H9 (cell line): ENCODE results near the gene FOXI2. TPM values are rescaled to one million over a fixed set of nuclear protein-coding genes. Genes with fewer than 3 reads are reported as not detected.

ENCODE experiments used
- DNase-seq: peaks from one replicate; pipeline ENCODE4 v3.0.0-alpha.2; 2017
- H2AFZ ChIP-seq: one replicate; pipeline ENCODE4 v1.6.1; 2013; ENCODE audit warnings: mild to moderate bottlenecking, low read length, control low read depth, moderate library complexity
- H2AK5ac ChIP-seq: 2 replicates; pipeline ENCODE4 v1.6.1; 2013; ENCODE audit warnings: low read length, control low read depth, mixed read lengths; ENCODE audit not compliant: insufficient read length
- H2BK120ac ChIP-seq: one replicate; pipeline ENCODE4 v1.6.1; 2013; ENCODE audit warnings: low read depth, mild to moderate bottlenecking, low read length, control low read depth, inconsistent platforms; ENCODE audit not compliant: poor library complexity, severe bottlenecking
- H2BK12ac ChIP-seq: 2 replicates; pipeline ENCODE4 v1.6.1; 2013; ENCODE audit warnings: low read length, control low read depth, mixed read lengths, low read depth; ENCODE audit not compliant: insufficient read length
- H2BK15ac ChIP-seq: 2 replicates; pipeline ENCODE4 v1.6.1; 2013; ENCODE audit warnings: low read depth, low read length, control low read depth
- H2BK20ac ChIP-seq: one replicate; pipeline ENCODE4 v1.6.1; 2013; ENCODE audit warnings: low read depth, mild to moderate bottlenecking, low read length, control low read depth, inconsistent platforms; ENCODE audit not compliant: poor library complexity, severe bottlenecking
- H2BK5ac ChIP-seq: 2 replicates; pipeline ENCODE4 v1.6.1; 2013; ENCODE audit warnings: low read length, control low read depth, mixed read lengths; ENCODE audit not compliant: insufficient read length
- H3K14ac ChIP-seq: 2 replicates; pipeline ENCODE4 v1.6.1; 2013; ENCODE audit warnings: low read length, control low read depth; ENCODE audit not compliant: insufficient read depth
- H3K18ac ChIP-seq: 2 replicates; pipeline ENCODE4 v1.6.1; 2013; ENCODE audit warnings: low read depth, mild to moderate bottlenecking, mixed read lengths, low read length, control low read depth; ENCODE audit not compliant: insufficient read length
- H3K23ac ChIP-seq: 2 replicates; pipeline ENCODE4 v1.6.1; 2013; ENCODE audit warnings: low read length, control low read depth, mixed read lengths, low read depth; ENCODE audit not compliant: insufficient read length
- H3K23me2 ChIP-seq: 2 replicates; pipeline ENCODE4 v1.6.1; 2013; ENCODE audit warnings: low read depth, mild to moderate bottlenecking, mixed read lengths, low read length, control low read depth; ENCODE audit not compliant: insufficient read length, poor library complexity, severe bottlenecking
- H3K27ac ChIP-seq: 2 replicates; pipeline ENCODE4 v1.5.1; 2013; ENCODE audit warnings: low read length, control low read depth, mixed read lengths, low read depth; ENCODE audit not compliant: insufficient read length
- H3K27me3 ChIP-seq: 2 replicates; pipeline ENCODE4 v1.6.1; 2013; ENCODE audit warnings: low read length, control low read depth, inconsistent platforms; ENCODE audit not compliant: insufficient read depth
- H3K4ac ChIP-seq: 2 replicates; pipeline ENCODE4 v1.6.1; 2013; ENCODE audit warnings: low read depth, mild to moderate bottlenecking, control low read depth, inconsistent platforms, low read length, moderate library complexity
- H3K4me1 ChIP-seq: 2 replicates; pipeline ENCODE4 v1.6.1; 2013; ENCODE audit warnings: low read length, control low read depth, inconsistent platforms; ENCODE audit not compliant: insufficient read depth
- H3K4me2 ChIP-seq: 2 replicates; pipeline ENCODE4 v1.6.1; 2013; ENCODE audit warnings: low read length, control low read depth, mixed read lengths; ENCODE audit not compliant: insufficient read length, insufficient read depth
- H3K56ac ChIP-seq: 2 replicates; pipeline ENCODE4 v1.6.1; 2013; ENCODE audit warnings: low read depth, mild to moderate bottlenecking, mixed read lengths, low read length, control low read depth; ENCODE audit not compliant: insufficient read length
- H3K79me1 ChIP-seq: 2 replicates; pipeline ENCODE4 v1.6.1; 2013; ENCODE audit warnings: low read depth, mild to moderate bottlenecking, moderate library complexity, low read length, control low read depth, inconsistent platforms; ENCODE audit not compliant: insufficient read depth, poor library complexity, severe bottlenecking
- H3K79me2 ChIP-seq: 2 replicates; pipeline ENCODE4 v1.6.1; 2013; ENCODE audit warnings: low read length, control low read depth, inconsistent platforms; ENCODE audit not compliant: insufficient read depth
- H3K9ac ChIP-seq: 2 replicates; pipeline ENCODE4 v1.6.1; 2013; ENCODE audit warnings: low read length, control low read depth, mixed read lengths; ENCODE audit not compliant: insufficient read length; ENCODE audit errors: extremely low read depth
- H3K9me3 ChIP-seq: one replicate; pipeline ENCODE4 v1.6.1; 2013; ENCODE audit warnings: low read depth, low read length, inconsistent platforms; ENCODE audit not compliant: control insufficient read depth
- H3T11ph ChIP-seq: one replicate; pipeline ENCODE4 v1.6.1; 2013; ENCODE audit warnings: mild to moderate bottlenecking, low read length, control low read depth, inconsistent platforms
- H4K20me1 ChIP-seq: one replicate; pipeline ENCODE4 v1.6.1; 2013; ENCODE audit not compliant: control insufficient read depth, insufficient read length, insufficient read depth
- H4K5ac ChIP-seq: 2 replicates; pipeline ENCODE4 v1.6.1; 2013; ENCODE audit warnings: low read depth, mild to moderate bottlenecking, mixed read lengths, low read length, control low read depth; ENCODE audit not compliant: insufficient read length
- H4K8ac ChIP-seq: replicated peaks from 2 replicates; pipeline ENCODE4 v1.6.1; 2013; ENCODE audit warnings: low read length, control low read depth, mixed read lengths, low read depth; ENCODE audit not compliant: insufficient read length
- H4K91ac ChIP-seq: 2 replicates; pipeline ENCODE4 v1.6.1; 2013; ENCODE audit warnings: low read depth, mild to moderate bottlenecking, moderate library complexity, mixed read lengths, low read length, control low read depth; ENCODE audit not compliant: insufficient read length
- H3K27ac Mint-ChIP-seq, 3 experiments: 2 replicates in 2 of 3; 3 replicates in 1 of 3; pipeline ENCODE4 v1.8.0; 2020 to 2021; ENCODE audit warnings: mixed read lengths in 3 of 3, mild to moderate bottlenecking in 1 of 3, moderate library complexity in 1 of 3
- H3K27me3 Mint-ChIP-seq: 2 replicates; pipeline ENCODE4 v1.8.0; 2021; ENCODE audit warnings: low read depth, mild to moderate bottlenecking, moderate library complexity, mixed read lengths
- H3K36me3 Mint-ChIP-seq, 3 experiments: 2 replicates in 2 of 3; 3 replicates in 1 of 3; pipeline ENCODE4 v1.8.0; 2020 to 2021; ENCODE audit warnings: low read depth in 3 of 3, mixed read lengths in 3 of 3; ENCODE audit not compliant: insufficient read depth in 1 of 3
- H3K4me1 Mint-ChIP-seq, 2 experiments: 2 replicates each; pipeline ENCODE4 v1.8.0; 2020; ENCODE audit warnings: mixed read lengths in 2 of 2
- H3K4me3 Mint-ChIP-seq, 2 experiments: 2 replicates in 1 of 2; 3 replicates in 1 of 2; pipeline ENCODE4 v1.8.0; 2020 to 2021; ENCODE audit warnings: mild to moderate bottlenecking in 2 of 2, mixed read lengths in 2 of 2, moderate library complexity in 1 of 2
- H3K9me3 Mint-ChIP-seq, 2 experiments: 2 replicates in 1 of 2; 3 replicates in 1 of 2; pipeline ENCODE4 v1.8.0; 2020; ENCODE audit warnings: mild to moderate bottlenecking in 2 of 2, mixed read lengths in 2 of 2, moderate library complexity in 1 of 2
- WGBS: extraction: QIAGEN DNeasy Blood & Tissue Kit; methylation state at CpG from one replicate; pipeline ENCODE4 v1.1.7; 2013; ENCODE audit warnings: missing lambda C conversion rate, low lambda C conversion rate, mixed read lengths; ENCODE audit not compliant: insufficient read length; ENCODE audit errors: extremely low coverage; 5-methylcytosine and 5-hydroxymethylcytosine counted together
- total RNA-seq: library from RNA; stranded (reverse); gene quantifications from 2 replicates; pipeline ENCODE4 v1.2.1, GENCODE V29; 2021
- TF ChIP-seq, protein P1 (sequence below): fragments of 200-600 bp; sonication (generic); conservative IDR thresholded peaks from 3 replicates; pipeline ENCODE4 v1.8.0; 2021; ENCODE audit warnings: antibody characterized with exemption, mild to moderate bottlenecking

FOXI2 gene
- total RNA-seq, 1 experiment from 2014 or later = 0.42 TPM

DNA sequence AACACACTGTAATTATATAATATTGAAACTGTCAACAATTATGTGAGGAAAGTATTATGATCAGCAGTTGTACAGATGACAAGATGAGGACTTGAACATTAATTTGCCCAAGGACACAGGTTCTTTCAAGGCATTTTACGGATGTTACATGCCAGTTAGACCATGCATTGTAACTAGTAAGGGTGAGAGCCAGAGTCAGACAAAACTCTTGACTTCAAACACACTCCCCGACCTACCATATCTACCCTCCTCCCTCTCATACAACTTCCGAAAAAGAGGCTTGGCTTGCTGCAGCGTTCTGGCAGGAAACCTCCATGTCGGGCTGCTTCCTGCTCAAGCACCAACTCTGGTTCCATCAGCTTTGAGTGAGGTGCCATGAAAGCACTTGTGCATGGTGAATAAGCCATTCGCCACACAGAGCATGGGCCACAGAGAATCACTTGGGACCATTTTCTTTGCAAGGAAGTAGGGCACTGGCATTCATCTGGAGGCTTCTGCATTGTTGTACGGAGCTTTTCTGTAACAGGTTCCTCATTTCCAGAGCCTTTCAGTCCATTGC, 53.2 kb downstream of the FOXI2 start:
- no peak overlapping the region for H4K5ac ChIP-seq
- Mint-ChIP-seq H3K4me1 (peaks cover 0 to 10% of the 10 kb centered on the region in 2 experiments; a peak in 2 of 4 replicates), H3K36me3 (peaks cover 0 to 9% (median 0%) of the 10 kb centered on the region in 3 experiments; a peak in 4 of 7 replicates), H3K27ac (no peak overlapping the region), H3K9me3 (peaks cover 0 to 3% of the 10 kb centered on the region in 2 experiments; a peak in 4 of 5 replicates), H3K4me3 (no peak overlapping the region), H3K27me3 (peaks cover 18% of the 10 kb centered on the region)
- H3K23me2 ChIP-seq = no peaks in the 10 kb centered on the region
- H2BK20ac ChIP-seq = no peak overlapping the region
- no peak overlapping the region for H2BK120ac ChIP-seq
- H2AK5ac ChIP-seq = no peak overlapping the region
- no peaks in the 10 kb centered on the region for H3K9me3 ChIP-seq
- H3K18ac ChIP-seq = no peak overlapping the region
- no peak overlapping the region for H2BK12ac ChIP-seq
- H4K91ac ChIP-seq = no peak overlapping the region
- no peak overlapping the region for H3K14ac ChIP-seq
- H3K4me1 ChIP-seq = no peaks in the 10 kb centered on the region
- no peak overlapping the region for H3K27ac ChIP-seq
- no peak overlapping the region for H2BK5ac ChIP-seq
- H3K4me2 ChIP-seq = no peak overlapping the region
- no peaks in the 10 kb centered on the region for H3K79me1 ChIP-seq
- no peaks in the 10 kb centered on the region for H3K27me3 ChIP-seq
- WGBS = no CpG with 5 or more reads among the region's 7 CpGs
- H3T11ph ChIP-seq = no peak overlapping the region
- no peak overlapping the region for H4K8ac ChIP-seq
- H2BK15ac ChIP-seq = no peak overlapping the region
- no peak overlapping the region for H2AFZ ChIP-seq
- H3K23ac ChIP-seq = no peak overlapping the region
- H3K56ac ChIP-seq = no peak overlapping the region
- H4K20me1 ChIP-seq = no peaks in the 10 kb centered on the region
- H3K9ac ChIP-seq = no peak overlapping the region
- H3K79me2 ChIP-seq = no peaks in the 10 kb centered on the region
- no peak overlapping the region for H3K4ac ChIP-seq
- TF ChIP-seq, protein P1, sequence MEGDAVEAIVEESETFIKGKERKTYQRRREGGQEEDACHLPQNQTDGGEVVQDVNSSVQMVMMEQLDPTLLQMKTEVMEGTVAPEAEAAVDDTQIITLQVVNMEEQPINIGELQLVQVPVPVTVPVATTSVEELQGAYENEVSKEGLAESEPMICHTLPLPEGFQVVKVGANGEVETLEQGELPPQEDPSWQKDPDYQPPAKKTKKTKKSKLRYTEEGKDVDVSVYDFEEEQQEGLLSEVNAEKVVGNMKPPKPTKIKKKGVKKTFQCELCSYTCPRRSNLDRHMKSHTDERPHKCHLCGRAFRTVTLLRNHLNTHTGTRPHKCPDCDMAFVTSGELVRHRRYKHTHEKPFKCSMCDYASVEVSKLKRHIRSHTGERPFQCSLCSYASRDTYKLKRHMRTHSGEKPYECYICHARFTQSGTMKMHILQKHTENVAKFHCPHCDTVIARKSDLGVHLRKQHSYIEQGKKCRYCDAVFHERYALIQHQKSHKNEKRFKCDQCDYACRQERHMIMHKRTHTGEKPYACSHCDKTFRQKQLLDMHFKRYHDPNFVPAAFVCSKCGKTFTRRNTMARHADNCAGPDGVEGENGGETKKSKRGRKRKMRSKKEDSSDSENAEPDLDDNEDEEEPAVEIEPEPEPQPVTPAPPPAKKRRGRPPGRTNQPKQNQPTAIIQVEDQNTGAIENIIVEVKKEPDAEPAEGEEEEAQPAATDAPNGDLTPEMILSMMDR = no peak
- no peak for DNase-seq

Other genes with a start within 250 kb of the FOXI2 start
- not detected in 2 replicates for gene NPS, start 187.9 kb upstream of the FOXI2 start, total RNA-seq
- not detected in 2 replicates for gene CLRN3, start 155.8 kb downstream of the FOXI2 start, total RNA-seq
- gene PTPRE, start 169.9 kb downstream of the FOXI2 start, total RNA-seq = 0.70 and 0.77 TPM in 2 replicates